ENCODE measurements around the gene PARL.

PARL gene

DNA sequence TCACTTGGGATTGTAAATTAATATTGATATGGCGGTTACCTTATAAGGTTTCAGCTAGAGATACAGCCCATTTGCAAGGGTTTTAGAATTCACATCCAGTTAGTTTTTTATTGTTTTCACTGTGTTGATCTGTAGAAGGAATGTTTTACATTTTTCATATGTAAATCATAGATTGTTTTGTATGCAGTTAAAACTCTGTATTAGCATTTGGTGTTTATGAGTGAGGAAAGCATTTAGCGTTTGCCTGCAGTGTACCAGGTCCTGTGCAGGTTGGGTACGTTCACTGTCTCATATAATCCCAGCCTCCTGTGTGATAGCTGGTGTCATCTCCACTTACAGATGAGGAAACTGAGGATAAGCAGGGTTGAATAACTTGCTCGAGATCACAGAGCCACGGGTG lies 83.1 kb downstream of the PARL start:
- H3K4me3 ChIP-seq (ENCODE audit: low read depth, low read length), result no peak overlapping the region
- DNase-seq (ENCODE audit: low read depth), result no peak
- TF ChIP-seq, protein P1, sequence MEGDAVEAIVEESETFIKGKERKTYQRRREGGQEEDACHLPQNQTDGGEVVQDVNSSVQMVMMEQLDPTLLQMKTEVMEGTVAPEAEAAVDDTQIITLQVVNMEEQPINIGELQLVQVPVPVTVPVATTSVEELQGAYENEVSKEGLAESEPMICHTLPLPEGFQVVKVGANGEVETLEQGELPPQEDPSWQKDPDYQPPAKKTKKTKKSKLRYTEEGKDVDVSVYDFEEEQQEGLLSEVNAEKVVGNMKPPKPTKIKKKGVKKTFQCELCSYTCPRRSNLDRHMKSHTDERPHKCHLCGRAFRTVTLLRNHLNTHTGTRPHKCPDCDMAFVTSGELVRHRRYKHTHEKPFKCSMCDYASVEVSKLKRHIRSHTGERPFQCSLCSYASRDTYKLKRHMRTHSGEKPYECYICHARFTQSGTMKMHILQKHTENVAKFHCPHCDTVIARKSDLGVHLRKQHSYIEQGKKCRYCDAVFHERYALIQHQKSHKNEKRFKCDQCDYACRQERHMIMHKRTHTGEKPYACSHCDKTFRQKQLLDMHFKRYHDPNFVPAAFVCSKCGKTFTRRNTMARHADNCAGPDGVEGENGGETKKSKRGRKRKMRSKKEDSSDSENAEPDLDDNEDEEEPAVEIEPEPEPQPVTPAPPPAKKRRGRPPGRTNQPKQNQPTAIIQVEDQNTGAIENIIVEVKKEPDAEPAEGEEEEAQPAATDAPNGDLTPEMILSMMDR (IDR thresholded peaks at IDR 0.05; ENCODE audit: insufficient read depth, low read depth, low read length, missing control alignments), result no peak

DNA sequence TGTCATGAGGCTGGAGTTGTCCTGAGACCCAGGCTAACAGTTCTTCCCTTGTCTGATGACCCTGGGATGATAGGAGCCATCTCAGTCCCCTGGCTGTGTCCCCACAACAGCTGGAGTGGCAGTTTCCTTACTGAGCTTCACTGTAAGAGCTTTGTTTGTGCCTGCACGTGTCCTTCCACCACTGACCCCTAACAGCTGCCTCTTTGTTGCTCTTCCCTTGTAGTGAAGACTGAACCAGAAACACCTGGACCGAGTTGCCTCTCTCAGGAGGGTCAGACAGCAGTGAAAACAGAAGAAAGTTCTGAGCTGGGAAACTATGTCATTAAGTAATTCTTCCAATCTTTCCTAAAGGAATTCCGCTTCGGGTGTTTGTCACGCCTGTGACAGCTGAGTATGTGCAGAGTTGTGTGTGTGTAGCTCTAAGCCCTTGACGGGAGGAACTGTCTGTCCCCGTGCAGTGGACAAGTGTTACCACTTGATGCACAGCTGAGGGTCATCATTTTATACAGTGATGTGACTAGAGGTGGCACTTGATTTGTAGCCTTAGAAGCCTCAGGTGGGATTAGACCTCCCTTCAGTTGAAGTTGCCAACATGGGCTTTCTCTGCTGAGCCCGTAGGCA lies 84.3 kb downstream of the PARL start:
- H3K4me3 ChIP-seq (ENCODE audit: low read depth, low read length), result no peak overlapping the region
- DNase-seq (ENCODE audit: low read depth), result no peak
- TF ChIP-seq, protein P1 (IDR thresholded peaks at IDR 0.05; ENCODE audit: insufficient read depth, low read depth, low read length, missing control alignments), result no peak

DNA sequence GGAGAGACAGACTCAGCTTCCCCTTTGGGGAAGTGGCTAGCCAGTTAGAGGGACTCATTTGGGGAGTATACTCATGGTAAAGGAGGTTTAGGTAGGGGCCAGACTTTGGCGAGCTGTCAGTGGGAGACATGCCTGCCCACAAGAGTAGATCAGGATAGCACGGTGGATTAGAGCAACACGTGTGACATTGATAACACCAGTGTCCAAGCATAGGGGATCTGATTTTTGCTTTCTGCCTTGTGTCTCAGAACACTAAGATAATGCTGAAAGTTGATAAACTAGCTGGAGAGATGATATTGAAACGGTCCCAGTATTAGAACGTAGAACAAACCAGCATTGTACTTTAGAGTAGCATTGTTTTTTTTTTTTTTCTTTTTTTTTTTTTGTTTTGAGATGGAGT lies 85.2 kb downstream of the PARL start:
- no peak for DNase-seq (ENCODE audit: low read depth)
- no peak overlapping the region for H3K4me3 ChIP-seq (ENCODE audit: low read depth, low read length)
- TF ChIP-seq, protein P1 (IDR thresholded peaks at IDR 0.05; ENCODE audit: insufficient read depth, low read depth, low read length, missing control alignments), result no peak

DNA sequence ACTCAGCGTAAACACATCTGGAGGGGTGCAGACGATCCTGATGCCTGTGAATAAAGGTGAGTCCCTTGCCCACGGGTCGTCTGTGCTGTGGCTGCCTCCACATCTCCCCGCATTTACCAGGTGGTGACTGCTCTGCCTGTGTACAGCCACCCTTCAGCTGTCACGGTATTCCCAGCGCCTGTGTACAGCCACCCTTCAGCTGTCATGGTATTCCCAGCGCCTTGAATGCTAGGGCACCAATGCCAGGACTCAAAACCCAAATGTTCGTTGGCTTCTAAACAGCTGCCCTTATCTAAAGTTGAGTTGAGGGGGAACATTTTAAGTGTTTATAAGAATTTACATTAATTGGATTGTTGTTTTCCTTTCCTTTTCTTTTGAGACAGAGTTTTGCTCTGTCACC lies 86.7 kb downstream of the PARL start:
- no peak for DNase-seq (ENCODE audit: low read depth)
- no peak overlapping the region for H3K4me3 ChIP-seq (ENCODE audit: low read depth, low read length)
- TF ChIP-seq, protein P1 (IDR thresholded peaks at IDR 0.05; ENCODE audit: insufficient read depth, low read depth, low read length, missing control alignments), result no peak

DNA sequence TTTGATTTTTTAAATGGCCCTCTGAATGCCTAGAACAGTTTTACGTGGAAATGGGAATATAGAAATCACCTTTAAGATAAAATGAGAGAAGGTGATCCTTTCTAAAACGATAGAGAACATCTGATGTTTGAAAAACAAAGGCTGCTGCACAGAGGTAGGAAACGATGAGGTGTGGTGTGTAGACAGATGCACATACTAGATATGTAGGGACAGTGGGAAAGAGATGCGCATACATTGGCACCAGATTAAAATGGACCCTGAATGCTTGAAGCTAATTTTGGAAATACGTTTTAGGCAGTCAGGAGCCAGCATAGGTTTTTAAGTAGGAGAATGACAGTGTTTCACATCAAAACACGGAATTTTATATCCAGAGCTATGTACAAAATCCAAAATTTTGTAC lies 88.3 kb downstream of the PARL start:
- TF ChIP-seq, protein P1 (IDR thresholded peaks at IDR 0.05; ENCODE audit: insufficient read depth, low read depth, low read length, missing control alignments), result no peak

DNA sequence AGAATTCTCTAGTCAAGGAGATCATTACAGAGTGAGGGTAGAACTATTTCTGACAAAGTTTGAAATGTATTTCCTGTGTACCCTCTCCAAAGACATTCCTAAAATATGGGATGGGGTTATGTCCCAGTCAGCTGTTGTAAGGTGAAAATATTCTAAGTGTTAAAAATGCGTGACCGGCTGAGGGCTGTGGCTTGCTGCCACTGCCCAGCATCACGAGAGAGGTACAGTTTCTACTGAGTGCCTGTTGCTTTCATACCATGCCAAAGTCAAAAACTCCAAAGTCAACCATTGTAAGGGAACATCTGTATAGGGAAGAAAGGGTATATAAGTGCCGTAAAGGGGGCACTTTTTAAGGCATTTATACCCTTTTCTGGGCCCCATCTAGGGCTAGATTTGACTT lies 90.2 kb downstream of the PARL start:
- DNase-seq (ENCODE audit: low read depth), result no peak
- TF ChIP-seq, protein P1 (IDR thresholded peaks at IDR 0.05; ENCODE audit: insufficient read depth, low read depth, low read length, missing control alignments), result no peak
- no peak overlapping the region for H3K4me3 ChIP-seq (ENCODE audit: low read depth, low read length)

More for the DNA sequence above, 88.3 kb downstream of the PARL start:
- H3K4me3 ChIP-seq (ENCODE audit: low read depth, low read length), result no peak overlapping the region
- DNase-seq (ENCODE audit: low read depth), result no peak

DNA sequence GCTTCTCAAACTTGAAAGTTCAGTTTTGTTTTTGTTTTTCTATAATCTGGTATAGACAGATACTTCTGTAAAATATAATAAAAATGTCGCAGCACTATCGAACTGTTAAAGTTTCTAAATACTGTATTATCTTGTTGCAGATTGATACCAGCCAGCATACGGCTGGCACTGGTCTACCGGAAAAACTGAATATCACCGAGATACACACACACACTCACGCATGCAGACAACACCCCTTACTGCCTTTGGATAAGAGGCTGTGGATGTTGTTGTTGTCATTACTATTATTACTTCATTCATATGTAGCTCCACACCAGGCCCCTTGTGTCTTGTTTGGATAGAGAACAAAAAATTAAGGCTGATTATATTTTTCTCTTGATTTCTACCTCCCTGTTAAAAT lies 91.7 kb downstream of the PARL start:
- H3K4me3 ChIP-seq (ENCODE audit: low read depth, low read length), result no peak overlapping the region
- DNase-seq (ENCODE audit: low read depth), result no peak

More for the DNA sequence above, 91.7 kb downstream of the PARL start:
- TF ChIP-seq, protein P1 (IDR thresholded peaks at IDR 0.05; ENCODE audit: insufficient read depth, low read depth, low read length, missing control alignments), result no peak

Measured in GM12865 (cell line).